HL-60 (cell line): Measurements from ENCODE around the gene BTBD9.

Experiments
- SPI1 ChIP-seq: IDR thresholded peaks from 2 replicates; pipeline ENCODE4 v1.6.1; 2012; ENCODE audit warnings: low read depth, mild to moderate bottlenecking, borderline replicate concordance
- TF ChIP-seq, protein P1 (sequence below): IDR thresholded peaks from 2 replicates; pipeline ENCODE4 v1.6.1; 2012; ENCODE audit warnings: low read depth; ENCODE audit not compliant: insufficient replicate concordance
- TF ChIP-seq, protein P2 (sequence below): IDR thresholded peaks from one replicate; pipeline ENCODE4 v1.5.1; 2011; ENCODE audit warnings: low read length, control low read depth, inconsistent platforms; ENCODE audit not compliant: insufficient read depth

DNA sequence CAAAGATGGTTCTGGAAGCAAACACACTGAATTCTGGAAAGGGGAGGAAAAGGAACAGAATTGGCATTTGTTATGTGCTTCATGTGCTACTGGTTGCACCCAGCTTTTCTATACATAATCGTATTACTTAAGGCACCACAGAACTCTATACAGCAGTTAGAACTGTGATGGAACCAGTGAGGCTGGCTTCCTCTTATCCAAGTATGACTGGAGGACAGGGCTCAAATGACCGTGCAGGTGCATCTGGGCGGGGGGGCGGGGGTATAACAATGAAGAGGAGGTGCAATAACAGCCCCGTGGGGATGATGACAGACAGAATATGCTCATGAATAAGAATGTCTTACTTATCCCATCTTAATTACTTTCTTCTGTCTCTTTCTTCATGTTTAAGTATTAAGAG lies 144.2 kb downstream of the BTBD9 start:
- TF ChIP-seq, protein P1, sequence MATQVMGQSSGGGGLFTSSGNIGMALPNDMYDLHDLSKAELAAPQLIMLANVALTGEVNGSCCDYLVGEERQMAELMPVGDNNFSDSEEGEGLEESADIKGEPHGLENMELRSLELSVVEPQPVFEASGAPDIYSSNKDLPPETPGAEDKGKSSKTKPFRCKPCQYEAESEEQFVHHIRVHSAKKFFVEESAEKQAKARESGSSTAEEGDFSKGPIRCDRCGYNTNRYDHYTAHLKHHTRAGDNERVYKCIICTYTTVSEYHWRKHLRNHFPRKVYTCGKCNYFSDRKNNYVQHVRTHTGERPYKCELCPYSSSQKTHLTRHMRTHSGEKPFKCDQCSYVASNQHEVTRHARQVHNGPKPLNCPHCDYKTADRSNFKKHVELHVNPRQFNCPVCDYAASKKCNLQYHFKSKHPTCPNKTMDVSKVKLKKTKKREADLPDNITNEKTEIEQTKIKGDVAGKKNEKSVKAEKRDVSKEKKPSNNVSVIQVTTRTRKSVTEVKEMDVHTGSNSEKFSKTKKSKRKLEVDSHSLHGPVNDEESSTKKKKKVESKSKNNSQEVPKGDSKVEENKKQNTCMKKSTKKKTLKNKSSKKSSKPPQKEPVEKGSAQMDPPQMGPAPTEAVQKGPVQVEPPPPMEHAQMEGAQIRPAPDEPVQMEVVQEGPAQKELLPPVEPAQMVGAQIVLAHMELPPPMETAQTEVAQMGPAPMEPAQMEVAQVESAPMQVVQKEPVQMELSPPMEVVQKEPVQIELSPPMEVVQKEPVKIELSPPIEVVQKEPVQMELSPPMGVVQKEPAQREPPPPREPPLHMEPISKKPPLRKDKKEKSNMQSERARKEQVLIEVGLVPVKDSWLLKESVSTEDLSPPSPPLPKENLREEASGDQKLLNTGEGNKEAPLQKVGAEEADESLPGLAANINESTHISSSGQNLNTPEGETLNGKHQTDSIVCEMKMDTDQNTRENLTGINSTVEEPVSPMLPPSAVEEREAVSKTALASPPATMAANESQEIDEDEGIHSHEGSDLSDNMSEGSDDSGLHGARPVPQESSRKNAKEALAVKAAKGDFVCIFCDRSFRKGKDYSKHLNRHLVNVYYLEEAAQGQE, result no peak
- TF ChIP-seq, protein P2, sequence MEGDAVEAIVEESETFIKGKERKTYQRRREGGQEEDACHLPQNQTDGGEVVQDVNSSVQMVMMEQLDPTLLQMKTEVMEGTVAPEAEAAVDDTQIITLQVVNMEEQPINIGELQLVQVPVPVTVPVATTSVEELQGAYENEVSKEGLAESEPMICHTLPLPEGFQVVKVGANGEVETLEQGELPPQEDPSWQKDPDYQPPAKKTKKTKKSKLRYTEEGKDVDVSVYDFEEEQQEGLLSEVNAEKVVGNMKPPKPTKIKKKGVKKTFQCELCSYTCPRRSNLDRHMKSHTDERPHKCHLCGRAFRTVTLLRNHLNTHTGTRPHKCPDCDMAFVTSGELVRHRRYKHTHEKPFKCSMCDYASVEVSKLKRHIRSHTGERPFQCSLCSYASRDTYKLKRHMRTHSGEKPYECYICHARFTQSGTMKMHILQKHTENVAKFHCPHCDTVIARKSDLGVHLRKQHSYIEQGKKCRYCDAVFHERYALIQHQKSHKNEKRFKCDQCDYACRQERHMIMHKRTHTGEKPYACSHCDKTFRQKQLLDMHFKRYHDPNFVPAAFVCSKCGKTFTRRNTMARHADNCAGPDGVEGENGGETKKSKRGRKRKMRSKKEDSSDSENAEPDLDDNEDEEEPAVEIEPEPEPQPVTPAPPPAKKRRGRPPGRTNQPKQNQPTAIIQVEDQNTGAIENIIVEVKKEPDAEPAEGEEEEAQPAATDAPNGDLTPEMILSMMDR, result no peak
- no peak for TF ChIP-seq SPI1
